Sciatic nerve (tissue), 2 donors: Measurements from ENCODE around the gene EMC9. TPM values are rescaled to one million over a fixed set of nuclear protein-coding genes. Genes with fewer than 3 reads are reported as not detected.

Source experiments
- ATAC-seq: fragments of 200-7000 bp; cut with Tn5 transposase; one replicate; pipeline ENCODE4 v1.9.1; 2020; ENCODE audit warnings: mild to moderate bottlenecking, moderate library complexity
- DNase-seq: peaks from one replicate; pipeline ENCODE4 v3.0.0-alpha.2; 2020; ENCODE audit warnings: low spot score
- intact Hi-C: fragments of 100-400 bp; cut with DNase I; formaldehyde crosslinking; loops from one replicate; pipeline ENCODE4 v1.14.2; 2022
- total RNA-seq: library from RNA; stranded (reverse); fragmentation: NEBNext Ultra II Directional; extraction: Animal tissue kit (Norgen Biotek cat#: 25700); gene quantifications from one replicate; pipeline ENCODE4 v1.2.1, GENCODE V29; 2021
- donor health status: DM: no; HTN: no; CAD: no.
- donor health status: DM: no; HTN: no; CAD: no.

The EMC9 gene
- total RNA-seq, 1 donor from 2014 or later: 14.8 TPM

GRCh38 chr14:24136684-24137528, 4.5 kb downstream of the EMC9 start:
- ATAC-seq (no peak), DNase-seq (no peak)

GRCh38 chr14:24135834-24136683, 5.3 kb downstream of the EMC9 start, which contains the start of gene PSME1:
TSS of gene PSME1 (plus strand) at chr14:24136194. CDS start at chr14:24136263, 69 bp downstream.
- intact Hi-C loops: no loop called here
- ATAC-seq (peak; percentile 98), DNase-seq (peak; percentile 96)

More at GRCh38 chr14:24136684-24137528, 4.5 kb downstream of the EMC9 start:
- intact Hi-C loops: no loop called here

- no peak for DNase-seq
- intact Hi-C loops: no loop called here
- peak; percentile 0 for ATAC-seq
Observed at GRCh38 chr14:24135584-24135833, 5.9 kb downstream of the EMC9 start.

GRCh38 chr14:24133735-24134134, 7.7 kb downstream of the EMC9 start:
- no peak for DNase-seq

GRCh38 chr14:24132976-24133375, 8.4 kb downstream of the EMC9 start:
- intact Hi-C loops: no loop called here
- no peak for DNase-seq
- no peak for ATAC-seq

More at GRCh38 chr14:24133735-24134134, 7.7 kb downstream of the EMC9 start:
- intact Hi-C loops: no loop called here
- no peak for ATAC-seq

GRCh38 chr14:24132061-24132685, 9.2 kb downstream of the EMC9 start:
- ATAC-seq (no peak), DNase-seq (no peak)
- intact Hi-C loops: no loop called here

- intact Hi-C loops: no loop called here
- no peak for ATAC-seq
- no peak for DNase-seq
Observed at GRCh38 chr14:24131549-24131966, 9.8 kb downstream of the EMC9 start.

GRCh38 chr14:24130717-24131548, 10.5 kb downstream of the EMC9 start:
- ATAC-seq: no peak
- intact Hi-C loops: no loop called here
- no peak for DNase-seq

- no peak for ATAC-seq
- intact Hi-C loops: no loop called here
- DNase-seq: no peak
Observed at GRCh38 chr14:24130380-24130716, 11.0 kb downstream of the EMC9 start, which contains the start of gene FITM1. TSS of gene FITM1 (plus strand) at chr14:24130659. CDS start at chr14:24131564, 905 bp downstream.

- ATAC-seq: no peak
- no peak for DNase-seq
- intact Hi-C loops: no loop called here
Observed at GRCh38 chr14:24129410-24129998, 11.9 kb downstream of the EMC9 start.

GRCh38 chr14:24127673-24128072, 13.7 kb downstream of the EMC9 start:
- no peak for DNase-seq
- ATAC-seq: no peak
- intact Hi-C loops: no loop called here

- DNase-seq: no peak
- intact Hi-C loops: no loop called here
- ATAC-seq: no peak
Observed at GRCh38 chr14:24126939-24127338, 14.5 kb downstream of the EMC9 start.

GRCh38 chr14:24123424-24124417, 17.7 kb downstream of the EMC9 start:
- intact Hi-C loops: no loop called here
- no peak for ATAC-seq
- no peak for DNase-seq

GRCh38 chr14:24122898-24123297, 18.5 kb downstream of the EMC9 start:
- DNase-seq (no peak), ATAC-seq (no peak)
- intact Hi-C loops: no loop called here

GRCh38 chr14:24122416-24122815, 19.0 kb downstream of the EMC9 start:
- ATAC-seq (no peak), DNase-seq (no peak)
- intact Hi-C loops: no loop called here

GRCh38 chr14:24121210-24121609, 20.2 kb downstream of the EMC9 start:
- intact Hi-C loops: no loop called here
- ATAC-seq (no peak), DNase-seq (no peak)

GRCh38 chr14:24119691-24120090, 21.7 kb downstream of the EMC9 start:
- ATAC-seq (no peak), DNase-seq (no peak)
- intact Hi-C loops: no loop called here
